GM23338 (cell line): ENCODE results near the gene TFB2M.

Experiments used
- CREB1 ChIP-seq: fragments of 250-450 bp; sonication (Bioruptor Pico); IDR thresholded peaks from 2 replicates; pipeline ENCODE4 v1.5.0; 2020; ENCODE audit warnings: low read depth, mild to moderate bottlenecking, moderate library complexity
- CTCF ChIP-seq, 2 experiments: fragments of 200-600 bp in 1 of 2; sonication (generic) in 1 of 2; conservative IDR thresholded peaks; 2 replicates each; pipeline versions ENCODE4 v1.5.1 to v1.6.1; 2016 to 2017; ENCODE audit warnings: antibody characterized with exemption in 2 of 2, low read depth in 2 of 2, mild to moderate bottlenecking in 2 of 2, moderate library complexity in 1 of 2
- ETS1 ChIP-seq: IDR thresholded peaks from 2 replicates; pipeline ENCODE4 v1.6.1; 2016; ENCODE audit warnings: antibody characterized with exemption
- EZH2 ChIP-seq: fragments of 200-600 bp; sonication (generic); IDR thresholded peaks from one replicate; pipeline ENCODE4 v1.8.0; 2017; ENCODE audit warnings: antibody characterized with exemption, mild to moderate bottlenecking, low read depth; ENCODE audit not compliant: unreplicated experiment
- EZH2phosphoT487 ChIP-seq: fragments of 200-600 bp; sonication (generic); IDR thresholded peaks from one replicate; pipeline ENCODE4 v1.8.1; 2018; ENCODE audit warnings: antibody characterized with exemption; ENCODE audit not compliant: unreplicated experiment
- JUNB ChIP-seq: IDR thresholded peaks from one replicate; pipeline ENCODE4 v1.6.1; 2016; ENCODE audit warnings: antibody characterized with exemption; ENCODE audit not compliant: unreplicated experiment
- POLR2AphosphoS5 ChIP-seq: IDR thresholded peaks from 2 replicates; pipeline ENCODE4 v1.6.1; 2016; ENCODE audit warnings: antibody characterized with exemption, low read depth
- REST ChIP-seq: IDR thresholded peaks from one replicate; pipeline ENCODE4 v1.6.1; 2018; ENCODE audit warnings: antibody characterized with exemption; ENCODE audit not compliant: unreplicated experiment
- ZNF462 ChIP-seq: fragments of 250-450 bp; sonication (Bioruptor Pico); IDR thresholded peaks from 2 replicates; pipeline ENCODE4 v1.5.0; 2020; ENCODE audit warnings: mild to moderate bottlenecking, moderate library complexity

- TF ChIP-seq POLR2AphosphoS5 (no peak), CTCF (conservative IDR thresholded peaks at IDR 0.05; ENCODE audit: low read depth in 2 of 2) (no peak), EZH2 (no peak), JUNB (no peak), REST (no peak), ETS1 (no peak), EZH2phosphoT487 (no peak), ZNF462 (CRISPR knock-in tag) (no peak), CREB1 (CRISPR knock-in tag) (no peak)
Measured at GRCh38 chr1:246566813-246567645, 968 bp upstream of the TFB2M start.
